Omental fat pad (tissue), 4 donors: Measurements from ENCODE around the gene AP5S1. TPM values are rescaled to one million over a fixed set of nuclear protein-coding genes. Genes with fewer than 3 reads are reported as not detected.

Experiments
- ATAC-seq: fragments of 150-250 bp; one replicate; pipeline ENCODE4 v1.9.1; 2016; ENCODE audit warnings: mild to moderate bottlenecking, moderate library complexity; ENCODE audit not compliant: low FRiP score
- DNase-seq: peaks from one replicate; pipeline ENCODE4 v3.0.0-alpha.2; 2019; ENCODE audit warnings: low spot score
- CTCF ChIP-seq, 3 donors: fragments of 450-650 bp; IDR thresholded peaks; one replicate each; pipeline ENCODE4 v1.5.1; 2016 to 2017; ENCODE audit warnings: antibody characterized with exemption in 3 of 3, mild to moderate bottlenecking in 3 of 3, moderate library complexity in 2 of 3
- total RNA-seq, 4 donors: library from RNA; depleted of rRNA; stranded (reverse); fragments of >200 nt; gene quantifications; one replicate each; pipeline ENCODE4 v1.1.0, GENCODE V29; 2016

The AP5S1 gene
- total RNA-seq, 4 donors from 2014 or later = 10.9 to 19.2 (median 11.4) TPM

- ATAC-seq = no peak
- TF ChIP-seq CTCF (IDR thresholded peaks at IDR 0.05) = no peak
Observed at GRCh38 chr20:3876676-3877075, 56.3 kb downstream of the AP5S1 start.

More at GRCh38 chr20:3876676-3877075, 56.3 kb downstream of the AP5S1 start:
- DNase-seq = no peak

Other genes with a start within 250 kb of the AP5S1 start
- not detected for gene GFRA4, start 157.1 kb upstream of the AP5S1 start, total RNA-seq
- gene ADAM33, start 138.5 kb upstream of the AP5S1 start, total RNA-seq = 10 to 100 TPM; 27.3 to 94.4 (median 51.9) TPM
- gene SIGLEC1, start 107.9 kb upstream of the AP5S1 start, total RNA-seq = 10 to 100 TPM; 14.2 to 57.5 (median 27.5) TPM
- gene HSPA12B, start 87.9 kb upstream of the AP5S1 start, total RNA-seq = 10 to 100 TPM in 2 of 4 donors, 1 to 10 TPM in 2; 7.7 to 58.2 (median 19.3) TPM
- 10 to 100 TPM; 19.7 to 32.3 (median 30.3) TPM for gene ADISSP, start 52.8 kb upstream of the AP5S1 start, total RNA-seq
- under 1 TPM in 1 of 4 donors, not detected in 3; 0.56 TPM for gene SPEF1, start 39.1 kb upstream of the AP5S1 start, total RNA-seq
- 10 to 100 TPM; 52.2 to 98.4 (median 76.8) TPM for gene CENPB, start 33.8 kb upstream of the AP5S1 start, total RNA-seq
- 10 to 100 TPM; 11.7 to 44.3 (median 25.6) TPM for gene CDC25B, start 24.2 kb upstream of the AP5S1 start, total RNA-seq
- 10 to 100 TPM; 21.8 to 37.8 (median 29.7) TPM for gene MAVS, start 26.3 kb downstream of the AP5S1 start, total RNA-seq
- gene PANK2, start 68.8 kb downstream of the AP5S1 start, total RNA-seq = 10 to 100 TPM; 32.8 to 45.0 (median 39.7) TPM
- 10 to 100 TPM; 23.6 to 44.1 (median 28.1) TPM for gene RNF24, start 195.0 kb downstream of the AP5S1 start, total RNA-seq